ENCODE data around the gene HYLS1.

DNA sequence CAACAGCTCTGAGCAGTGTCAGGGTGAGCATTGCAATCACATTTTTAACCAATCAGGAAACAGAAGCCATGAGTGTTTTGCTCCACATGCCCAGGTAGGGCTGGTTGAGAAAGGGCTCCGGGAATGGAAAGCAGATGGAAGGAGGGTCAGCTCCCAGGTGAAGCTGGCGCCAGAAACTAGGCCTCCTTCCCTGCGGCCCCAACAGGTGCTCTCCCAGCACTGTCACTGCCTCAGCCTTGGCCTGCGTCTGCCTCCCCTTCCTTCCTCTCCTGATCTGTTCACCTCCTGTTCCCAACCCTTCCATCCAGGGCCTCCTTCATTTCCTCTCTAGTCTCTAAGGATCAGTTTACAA is 53.8 kb downstream of the HYLS1 start:
- TF ChIP-seq, protein P1, sequence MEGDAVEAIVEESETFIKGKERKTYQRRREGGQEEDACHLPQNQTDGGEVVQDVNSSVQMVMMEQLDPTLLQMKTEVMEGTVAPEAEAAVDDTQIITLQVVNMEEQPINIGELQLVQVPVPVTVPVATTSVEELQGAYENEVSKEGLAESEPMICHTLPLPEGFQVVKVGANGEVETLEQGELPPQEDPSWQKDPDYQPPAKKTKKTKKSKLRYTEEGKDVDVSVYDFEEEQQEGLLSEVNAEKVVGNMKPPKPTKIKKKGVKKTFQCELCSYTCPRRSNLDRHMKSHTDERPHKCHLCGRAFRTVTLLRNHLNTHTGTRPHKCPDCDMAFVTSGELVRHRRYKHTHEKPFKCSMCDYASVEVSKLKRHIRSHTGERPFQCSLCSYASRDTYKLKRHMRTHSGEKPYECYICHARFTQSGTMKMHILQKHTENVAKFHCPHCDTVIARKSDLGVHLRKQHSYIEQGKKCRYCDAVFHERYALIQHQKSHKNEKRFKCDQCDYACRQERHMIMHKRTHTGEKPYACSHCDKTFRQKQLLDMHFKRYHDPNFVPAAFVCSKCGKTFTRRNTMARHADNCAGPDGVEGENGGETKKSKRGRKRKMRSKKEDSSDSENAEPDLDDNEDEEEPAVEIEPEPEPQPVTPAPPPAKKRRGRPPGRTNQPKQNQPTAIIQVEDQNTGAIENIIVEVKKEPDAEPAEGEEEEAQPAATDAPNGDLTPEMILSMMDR (conservative IDR thresholded peaks at IDR 0.05) = no peak
- TF ChIP-seq EZH2 (IDR thresholded peaks at IDR 0.05; ENCODE audit: low read depth) = no peak
